GM19463 (cell line): ENCODE measurements around the gene HBQ1.
"Not testable (repeated sequence)": the region's sequence is repeated elsewhere in the genome, so short reads cannot be mapped to it uniquely, and the experiment has no call there.

Experiments used
- ATAC-seq: cut with Tn5 transposase; IDR thresholded peaks from one replicate; pipeline ENCODE4 v1.9.1; 2021; ENCODE audit warnings: mild to moderate bottlenecking, moderate library complexity; ENCODE audit not compliant: unreplicated experiment

Gene HBQ1

DNA sequence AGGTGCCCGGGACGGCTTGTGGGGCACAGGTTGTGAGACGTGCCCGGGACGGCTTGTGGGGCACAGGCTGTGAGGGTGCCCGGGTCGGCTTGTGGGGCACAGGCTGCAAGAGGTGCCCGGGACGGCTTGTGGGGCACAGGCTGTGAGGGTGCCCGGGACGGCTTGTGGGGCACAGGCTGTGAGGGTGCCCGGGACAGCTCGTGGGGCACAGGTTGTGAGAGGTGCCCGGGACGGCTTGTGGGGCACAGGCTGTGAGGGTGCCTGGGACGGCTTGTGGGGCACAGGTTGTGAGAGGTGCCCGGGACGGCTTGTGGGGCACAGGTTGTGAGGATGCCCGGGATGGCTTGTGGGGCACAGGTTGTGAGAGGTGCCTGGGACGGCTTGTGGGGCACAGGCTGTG is 20.0 kb upstream of the HBQ1 start:
- ATAC-seq, result not testable (repeated sequence)

DNA sequence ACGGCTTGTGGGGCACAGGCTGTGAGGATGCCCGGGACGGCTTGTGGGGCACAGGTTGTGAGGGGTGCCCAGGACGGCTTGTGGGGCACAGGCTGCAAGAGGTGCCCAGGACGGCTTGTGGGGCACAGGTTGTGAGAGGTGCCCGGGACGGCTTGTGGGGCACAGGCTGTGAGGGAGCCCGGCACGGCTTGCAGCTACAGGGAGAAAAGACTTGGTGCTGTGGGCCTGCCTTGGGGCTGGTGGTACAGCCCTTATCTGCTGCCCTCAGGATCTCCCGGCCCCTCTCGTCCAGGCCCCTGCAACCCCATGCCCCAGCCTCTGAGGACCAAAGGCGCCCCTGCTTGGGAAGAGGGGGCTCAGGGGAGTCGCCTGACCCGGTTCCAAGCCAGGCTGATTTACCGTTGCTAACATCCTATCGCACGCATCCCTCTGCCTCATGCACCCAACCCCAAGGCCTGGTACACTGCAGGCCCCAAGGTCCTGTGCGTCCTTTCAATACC is 19.5 kb upstream of the HBQ1 start:
- no peak for ATAC-seq

DNA sequence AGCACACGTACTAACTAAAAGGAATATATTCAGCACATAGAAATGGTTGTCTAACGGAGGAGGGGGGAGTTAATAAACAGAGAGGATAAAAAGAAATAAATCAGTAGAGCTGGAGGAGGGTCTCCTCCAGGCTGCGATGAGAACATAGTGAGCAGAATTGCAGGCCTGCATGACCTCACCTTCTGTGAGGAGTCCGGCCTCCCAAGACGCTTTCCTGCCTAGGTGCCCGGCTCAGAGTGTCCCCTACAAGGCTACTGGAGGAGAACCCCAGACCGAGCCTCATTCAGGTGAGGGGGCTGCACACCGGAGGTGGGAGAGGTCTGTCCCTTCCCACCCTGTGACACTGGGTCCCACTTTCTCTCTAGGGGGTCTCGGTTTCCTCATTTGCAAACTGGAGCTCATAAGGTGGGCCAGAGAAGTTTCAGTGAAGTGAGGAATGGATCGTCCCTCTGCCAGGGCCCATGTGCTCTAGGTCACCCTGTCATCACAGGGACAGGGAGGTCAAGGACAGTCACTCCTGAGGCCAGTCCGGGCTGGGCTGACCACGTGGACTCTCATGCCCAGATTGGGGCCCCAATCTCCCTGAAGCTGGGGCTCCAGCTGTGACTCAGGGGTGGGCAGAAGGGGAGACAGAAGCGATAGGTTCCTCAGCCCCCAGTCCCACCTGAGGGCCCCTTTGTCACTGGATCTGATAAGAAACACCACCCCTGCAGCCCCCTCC is 17.8 kb upstream of the HBQ1 start:
- no peak for ATAC-seq

DNA sequence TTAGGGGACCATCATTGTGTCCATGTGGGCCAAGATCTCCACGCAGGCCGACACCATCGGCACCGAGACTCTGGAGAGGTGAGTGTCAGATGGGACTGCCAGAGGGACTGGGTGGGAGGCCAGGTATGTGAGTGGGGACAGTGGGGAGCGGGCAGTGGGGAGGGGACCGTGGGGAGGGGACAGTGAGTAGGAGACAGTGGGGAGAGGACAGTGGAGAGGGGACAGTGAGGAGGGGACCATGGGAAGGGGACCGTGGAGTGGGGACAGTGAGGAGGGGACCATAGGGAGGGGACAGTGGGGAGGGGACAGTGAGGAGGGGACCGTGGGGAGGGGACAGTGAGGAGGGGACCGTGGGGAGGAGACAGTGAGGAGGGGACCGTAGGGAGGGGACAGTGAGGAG is 17.1 kb upstream of the HBQ1 start:
- ATAC-seq, result not testable (repeated sequence)

DNA sequence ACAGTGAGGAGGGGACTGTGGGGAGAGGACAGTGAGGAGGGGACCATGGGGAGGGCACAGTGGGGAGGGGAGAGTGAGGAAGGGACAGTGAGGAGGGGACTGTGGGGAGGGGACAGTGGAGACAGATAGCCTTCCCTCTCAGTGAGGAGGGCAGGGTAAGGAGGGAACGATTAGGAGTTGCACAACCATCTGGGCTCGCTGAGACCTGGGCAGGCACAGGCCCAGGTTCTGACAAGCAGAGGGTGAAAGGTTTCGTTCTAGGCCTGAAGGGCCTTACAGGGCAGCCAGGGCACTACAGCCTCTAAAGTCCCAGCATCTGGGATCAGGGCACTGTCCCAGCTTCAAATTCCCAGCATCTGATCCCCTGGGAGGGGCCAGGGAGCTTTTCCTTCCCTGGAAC is 16.6 kb upstream of the HBQ1 start:
- not testable (repeated sequence) for ATAC-seq

DNA sequence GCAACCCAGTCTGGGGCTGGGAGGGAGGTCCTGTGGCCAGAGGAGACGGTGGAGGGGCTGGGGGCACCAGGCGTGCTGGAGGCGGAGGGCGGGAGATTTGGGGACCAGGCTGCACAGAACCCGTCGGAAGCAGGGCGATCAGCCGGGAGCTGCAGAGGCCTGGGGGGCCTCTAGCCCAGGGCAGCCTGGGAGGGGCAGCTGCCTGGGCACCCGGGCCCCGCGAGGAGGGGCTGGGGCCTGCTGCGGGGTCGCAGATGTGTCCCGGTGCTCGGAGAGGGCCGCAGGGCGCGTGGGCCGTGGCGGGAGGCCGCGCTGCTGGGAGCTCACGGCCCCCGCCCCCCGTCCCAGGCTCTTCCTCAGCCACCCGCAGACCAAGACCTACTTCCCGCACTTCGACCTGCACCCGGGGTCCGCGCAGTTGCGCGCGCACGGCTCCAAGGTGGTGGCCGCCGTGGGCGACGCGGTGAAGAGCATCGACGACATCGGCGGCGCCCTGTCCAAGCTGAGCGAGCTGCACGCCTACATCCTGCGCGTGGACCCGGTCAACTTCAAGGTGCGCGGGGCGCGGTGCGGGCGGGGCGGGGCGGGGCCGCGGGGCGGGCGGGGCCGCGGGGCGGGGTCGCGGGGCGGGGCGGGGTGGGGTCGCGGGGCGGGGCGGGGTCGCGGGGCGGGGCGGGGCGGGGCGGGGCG is 16.0 kb upstream of the HBQ1 start:
- not testable (repeated sequence) for ATAC-seq

DNA sequence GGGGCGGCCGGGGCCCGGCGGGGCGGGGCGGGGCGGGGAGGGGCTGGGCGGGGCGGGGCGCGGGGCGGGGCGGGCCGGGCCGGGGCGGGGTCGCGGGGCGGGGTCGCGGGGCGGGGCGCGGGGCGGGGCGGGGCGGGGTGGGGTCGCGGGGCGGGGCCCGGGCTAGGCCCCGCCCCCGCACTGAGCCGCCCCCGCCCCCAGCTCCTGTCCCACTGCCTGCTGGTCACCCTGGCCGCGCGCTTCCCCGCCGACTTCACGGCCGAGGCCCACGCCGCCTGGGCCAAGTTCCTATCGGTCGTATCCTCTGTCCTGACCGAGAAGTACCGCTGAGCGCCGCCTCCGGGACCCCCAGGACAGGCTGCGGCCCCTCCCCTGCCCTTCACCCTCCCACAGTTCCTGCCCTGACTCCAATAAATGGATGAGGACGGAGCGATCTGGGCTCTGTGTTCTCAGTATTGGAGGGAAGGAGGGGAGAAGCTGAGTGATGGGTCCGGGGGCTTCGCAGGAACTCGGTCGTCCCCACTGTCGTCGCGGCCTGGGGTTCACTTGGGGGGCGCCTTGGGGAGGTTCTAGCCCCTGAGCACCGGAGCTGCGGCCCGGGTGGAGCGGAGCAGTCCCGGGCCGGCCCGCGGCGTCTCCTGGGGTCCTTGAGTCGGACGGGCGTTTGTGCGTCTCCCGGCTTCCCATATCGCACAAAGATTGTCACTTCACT is 15.3 kb upstream of the HBQ1 start:
- no peak for ATAC-seq

DNA sequence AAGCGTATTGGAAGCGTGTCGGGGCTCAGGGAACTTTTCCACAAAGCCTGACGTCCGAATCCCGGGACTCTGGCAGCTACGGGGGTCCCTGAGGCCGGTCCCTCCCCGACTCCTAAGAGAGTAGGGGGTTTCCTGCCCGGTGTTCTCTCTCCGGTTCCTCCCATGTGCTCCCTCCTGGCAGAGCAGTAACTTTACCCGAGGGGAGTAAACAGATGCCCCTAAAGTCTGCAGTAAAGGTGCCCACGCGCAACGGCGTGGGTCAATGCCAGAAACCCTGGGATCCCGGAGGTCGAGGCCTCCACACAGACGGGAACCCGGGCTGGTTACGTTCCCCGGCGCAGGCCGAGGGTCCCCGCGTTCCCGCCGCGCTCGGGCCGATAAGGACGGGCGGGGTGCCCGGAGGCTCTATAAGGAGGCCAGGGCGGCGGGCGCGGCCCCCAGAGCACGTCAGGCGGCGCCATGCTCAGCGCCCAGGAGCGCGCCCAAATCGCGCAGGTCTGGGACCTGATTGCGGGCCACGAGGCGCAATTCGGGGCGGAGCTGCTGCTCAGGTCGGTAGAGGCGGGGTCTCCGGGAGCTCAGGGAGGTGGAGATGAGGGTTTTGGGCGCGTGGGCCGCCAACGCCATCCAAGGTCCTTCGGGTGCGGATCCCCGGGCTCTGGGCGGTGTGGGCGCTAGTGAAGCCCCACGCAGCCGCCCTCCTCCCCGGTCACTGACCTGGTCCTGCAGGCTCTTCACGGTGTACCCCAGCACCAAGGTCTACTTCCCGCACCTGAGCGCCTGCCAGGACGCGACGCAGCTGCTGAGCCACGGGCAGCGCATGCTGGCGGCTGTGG is 14.5 kb upstream of the HBQ1 start, which contains the start of gene HBM:
TSS of gene HBM (plus strand) at position 440 of the 836 bp plus-strand sequence. CDS start at position 460, 20 bp downstream.
- no peak for ATAC-seq

DNA sequence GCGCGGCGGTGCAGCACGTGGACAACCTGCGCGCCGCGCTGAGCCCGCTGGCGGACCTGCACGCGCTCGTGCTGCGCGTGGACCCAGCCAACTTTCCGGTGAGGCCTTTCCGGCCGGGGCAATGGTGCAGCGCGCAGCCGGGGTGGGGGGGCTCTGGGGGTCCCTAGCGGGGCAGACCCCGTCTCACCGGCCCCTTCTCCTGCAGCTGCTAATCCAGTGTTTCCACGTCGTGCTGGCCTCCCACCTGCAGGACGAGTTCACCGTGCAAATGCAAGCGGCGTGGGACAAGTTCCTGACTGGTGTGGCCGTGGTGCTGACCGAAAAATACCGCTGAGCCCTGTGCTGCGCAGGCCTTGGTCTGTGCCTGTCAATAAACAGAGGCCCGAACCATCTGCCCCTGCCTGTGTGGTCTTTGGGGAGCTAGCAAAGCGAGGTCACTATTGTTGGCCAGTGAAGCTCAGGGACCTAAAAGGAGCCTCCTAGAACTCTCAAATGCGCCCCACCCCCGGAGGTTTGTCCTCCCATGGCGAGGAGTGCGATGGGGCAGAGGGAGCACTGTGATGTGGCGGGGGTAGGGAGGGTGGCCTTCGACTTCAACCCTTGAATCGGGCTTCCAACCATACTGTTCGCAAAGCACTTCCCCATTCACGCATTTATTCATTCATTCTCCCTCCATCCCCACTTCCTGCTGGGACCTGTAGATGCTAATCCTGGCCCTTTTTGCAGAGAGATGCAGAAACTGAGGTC is 13.7 kb upstream of the HBQ1 start:
- ATAC-seq, result no peak

DNA sequence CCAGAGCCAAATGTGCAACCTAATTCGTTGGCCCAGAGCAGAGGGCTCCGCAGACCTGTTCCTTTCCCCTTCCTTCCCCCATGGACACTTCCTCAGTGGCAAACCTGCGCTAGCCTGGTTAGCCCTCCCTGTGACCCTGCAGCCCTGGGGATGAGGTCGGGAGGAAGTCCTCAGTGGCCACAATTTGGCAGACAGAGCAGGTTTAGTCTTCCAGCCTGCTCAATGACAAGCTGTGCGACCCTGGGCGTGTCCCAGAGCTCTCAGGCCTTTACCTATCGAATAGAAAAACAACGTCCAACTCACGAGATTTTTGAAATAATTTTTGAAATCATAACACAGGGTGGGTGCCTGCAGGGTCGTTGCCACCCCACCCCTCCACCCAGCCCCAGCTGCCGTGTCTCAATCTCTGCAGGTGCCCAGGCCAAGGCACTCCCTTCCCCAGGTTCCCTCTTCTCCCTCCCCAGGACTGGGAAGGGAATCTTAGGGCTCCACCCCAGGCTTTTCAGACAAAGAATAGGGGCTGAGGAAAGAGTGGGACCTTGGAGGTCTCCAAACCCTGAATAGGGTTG is 13.1 kb upstream of the HBQ1 start:
- ATAC-seq, result no peak

DNA sequence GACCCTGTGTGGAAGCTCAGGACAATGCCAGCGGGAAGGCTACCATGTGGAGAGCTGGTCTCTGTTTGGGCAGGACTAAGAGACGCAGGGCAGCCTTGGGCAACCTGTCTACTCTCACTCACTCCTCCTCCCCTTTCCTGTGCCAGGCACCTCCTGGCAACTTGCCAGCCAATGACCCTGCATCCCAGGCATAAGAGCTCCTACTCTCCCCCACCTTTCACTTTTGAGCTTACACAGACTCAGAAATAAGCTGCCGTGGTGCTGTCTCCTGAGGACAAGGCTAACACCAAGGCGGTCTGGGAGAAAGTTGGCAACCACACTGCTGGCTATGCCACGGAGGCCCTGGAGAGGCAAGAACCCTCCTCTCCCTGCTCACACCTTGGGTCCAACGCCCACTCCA is 11.8 kb upstream of the HBQ1 start:
- no peak for ATAC-seq

DNA sequence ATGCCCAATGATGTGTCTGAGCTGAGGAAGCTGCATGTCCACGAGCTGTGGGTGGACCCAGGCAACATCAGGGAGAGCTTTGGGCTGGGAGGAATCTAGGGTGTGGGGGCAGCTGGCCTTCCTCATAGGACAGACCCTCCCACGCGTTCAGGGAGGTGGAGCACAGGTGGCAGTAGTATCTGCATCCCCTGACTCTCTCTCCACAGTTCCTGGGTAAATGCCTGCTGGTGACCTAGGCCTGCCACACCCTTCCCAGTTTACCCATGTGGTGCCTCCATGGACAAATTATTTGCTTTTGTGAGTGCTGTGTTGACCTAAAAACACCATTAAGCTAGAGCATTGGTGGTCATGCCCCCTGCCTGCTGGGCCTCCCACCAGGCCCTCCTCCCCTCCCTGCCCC is 11.2 kb upstream of the HBQ1 start:
- ATAC-seq, result no peak

DNA sequence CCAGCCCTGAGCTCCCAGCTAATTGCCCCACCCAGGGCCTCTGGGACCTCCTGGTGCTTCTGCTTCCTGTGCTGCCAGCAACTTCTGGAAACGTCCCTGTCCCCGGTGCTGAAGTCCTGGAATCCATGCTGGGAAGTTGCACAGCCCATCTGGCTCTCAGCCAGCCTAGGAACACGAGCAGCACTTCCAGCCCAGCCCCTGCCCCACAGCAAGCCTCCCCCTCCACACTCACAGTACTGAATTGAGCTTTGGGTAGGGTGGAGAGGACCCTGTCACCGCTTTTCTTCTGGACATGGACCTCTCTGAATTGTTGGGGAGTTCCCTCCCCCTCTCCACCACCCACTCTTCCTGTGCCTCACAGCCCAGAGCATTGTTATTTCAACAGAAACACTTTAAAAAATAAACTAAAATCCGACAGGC is 10.2 kb upstream of the HBQ1 start:
- ATAC-seq, result not testable (repeated sequence)

DNA sequence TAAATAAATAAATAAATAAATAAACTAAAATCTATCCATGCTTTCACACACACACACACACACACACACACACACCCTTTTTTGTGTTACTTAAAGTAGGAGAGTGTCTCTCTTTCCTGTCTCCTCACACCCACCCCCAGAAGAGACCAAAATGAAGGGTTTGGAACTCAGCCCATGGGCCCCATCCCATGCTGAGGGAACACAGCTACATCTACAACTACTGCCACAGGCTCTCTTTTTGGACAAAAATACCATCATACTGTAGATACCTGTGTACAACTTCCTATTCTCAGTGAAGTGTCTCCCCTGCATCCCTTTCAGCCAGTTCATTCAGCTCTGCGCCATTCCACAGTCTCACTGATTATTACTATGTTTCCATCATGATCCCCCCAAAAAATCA is 9.5 kb upstream of the HBQ1 start:
- ATAC-seq, result no peak

DNA sequence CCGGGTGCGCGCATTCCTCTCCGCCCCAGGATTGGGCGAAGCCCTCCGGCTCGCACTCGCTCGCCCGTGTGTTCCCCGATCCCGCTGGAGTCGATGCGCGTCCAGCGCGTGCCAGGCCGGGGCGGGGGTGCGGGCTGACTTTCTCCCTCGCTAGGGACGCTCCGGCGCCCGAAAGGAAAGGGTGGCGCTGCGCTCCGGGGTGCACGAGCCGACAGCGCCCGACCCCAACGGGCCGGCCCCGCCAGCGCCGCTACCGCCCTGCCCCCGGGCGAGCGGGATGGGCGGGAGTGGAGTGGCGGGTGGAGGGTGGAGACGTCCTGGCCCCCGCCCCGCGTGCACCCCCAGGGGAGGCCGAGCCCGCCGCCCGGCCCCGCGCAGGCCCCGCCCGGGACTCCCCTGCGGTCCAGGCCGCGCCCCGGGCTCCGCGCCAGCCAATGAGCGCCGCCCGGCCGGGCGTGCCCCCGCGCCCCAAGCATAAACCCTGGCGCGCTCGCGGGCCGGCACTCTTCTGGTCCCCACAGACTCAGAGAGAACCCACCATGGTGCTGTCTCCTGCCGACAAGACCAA is 7.8 kb upstream of the HBQ1 start, which contains the start of gene HBA2:
TSS of gene HBA2 (plus strand) at position 503 of the 568 bp plus-strand sequence. CDS start at position 540, 37 bp downstream.
- ATAC-seq, result not testable (repeated sequence)

DNA sequence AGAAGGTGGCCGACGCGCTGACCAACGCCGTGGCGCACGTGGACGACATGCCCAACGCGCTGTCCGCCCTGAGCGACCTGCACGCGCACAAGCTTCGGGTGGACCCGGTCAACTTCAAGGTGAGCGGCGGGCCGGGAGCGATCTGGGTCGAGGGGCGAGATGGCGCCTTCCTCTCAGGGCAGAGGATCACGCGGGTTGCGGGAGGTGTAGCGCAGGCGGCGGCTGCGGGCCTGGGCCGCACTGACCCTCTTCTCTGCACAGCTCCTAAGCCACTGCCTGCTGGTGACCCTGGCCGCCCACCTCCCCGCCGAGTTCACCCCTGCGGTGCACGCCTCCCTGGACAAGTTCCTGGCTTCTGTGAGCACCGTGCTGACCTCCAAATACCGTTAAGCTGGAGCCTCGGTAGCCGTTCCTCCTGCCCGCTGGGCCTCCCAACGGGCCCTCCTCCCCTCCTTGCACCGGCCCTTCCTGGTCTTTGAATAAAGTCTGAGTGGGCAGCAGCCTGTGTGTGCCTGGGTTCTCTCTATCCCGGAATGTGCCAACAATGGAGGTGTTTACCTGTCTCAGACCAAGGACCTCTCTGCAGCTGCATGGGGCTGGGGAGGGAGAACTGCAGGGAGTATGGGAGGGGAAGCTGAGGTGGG is 6.9 kb upstream of the HBQ1 start:
- ATAC-seq, result not testable (repeated sequence)

DNA sequence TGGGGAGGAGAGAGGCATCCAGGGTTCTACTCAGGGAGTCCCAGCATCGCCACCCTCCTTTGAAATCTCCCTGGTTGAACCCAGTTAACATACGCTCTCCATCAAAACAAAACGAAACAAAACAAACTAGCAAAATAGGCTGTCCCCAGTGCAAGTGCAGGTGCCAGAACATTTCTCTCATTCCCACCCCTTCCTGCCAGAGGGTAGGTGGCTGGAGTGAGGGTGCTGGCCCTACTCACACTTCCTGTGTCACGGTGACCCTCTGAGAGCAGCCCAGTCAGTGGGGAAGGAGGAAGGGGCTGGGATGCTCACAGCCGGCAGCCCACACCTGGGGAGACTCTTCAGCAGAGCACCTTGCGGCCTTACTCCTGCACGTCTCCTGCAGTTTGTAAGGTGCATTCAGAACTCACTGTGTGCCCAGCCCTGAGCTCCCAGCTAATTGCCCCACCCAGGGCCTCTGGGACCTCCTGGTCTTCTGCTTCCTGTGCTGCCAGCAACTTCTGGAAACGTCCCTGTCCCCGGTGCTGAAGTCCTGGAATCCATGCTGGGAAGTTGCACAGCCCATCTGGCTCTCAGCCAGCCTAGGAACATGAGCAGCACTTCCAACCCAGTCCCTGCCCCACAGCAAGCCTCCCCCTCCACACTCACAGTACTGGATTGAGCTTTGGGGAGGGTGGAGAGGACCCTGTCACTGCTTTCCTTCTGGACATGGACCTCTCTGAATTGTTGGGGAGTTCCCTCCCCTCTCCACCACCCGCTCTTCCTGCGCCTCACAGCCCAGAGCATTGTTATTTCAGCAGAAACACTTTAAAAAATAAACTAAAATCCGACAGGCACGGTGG is 6.1 kb upstream of the HBQ1 start:
- ATAC-seq, result not testable (repeated sequence)
